GM21528 (cell line): ENCODE data around the gene DEF6.

Experiments
- ATAC-seq: cut with Tn5 transposase; IDR thresholded peaks from one replicate; pipeline ENCODE4 v1.9.1; 2021; ENCODE audit warnings: mild to moderate bottlenecking, moderate library complexity; ENCODE audit not compliant: unreplicated experiment, low FRiP score

DEF6 gene

DNA sequence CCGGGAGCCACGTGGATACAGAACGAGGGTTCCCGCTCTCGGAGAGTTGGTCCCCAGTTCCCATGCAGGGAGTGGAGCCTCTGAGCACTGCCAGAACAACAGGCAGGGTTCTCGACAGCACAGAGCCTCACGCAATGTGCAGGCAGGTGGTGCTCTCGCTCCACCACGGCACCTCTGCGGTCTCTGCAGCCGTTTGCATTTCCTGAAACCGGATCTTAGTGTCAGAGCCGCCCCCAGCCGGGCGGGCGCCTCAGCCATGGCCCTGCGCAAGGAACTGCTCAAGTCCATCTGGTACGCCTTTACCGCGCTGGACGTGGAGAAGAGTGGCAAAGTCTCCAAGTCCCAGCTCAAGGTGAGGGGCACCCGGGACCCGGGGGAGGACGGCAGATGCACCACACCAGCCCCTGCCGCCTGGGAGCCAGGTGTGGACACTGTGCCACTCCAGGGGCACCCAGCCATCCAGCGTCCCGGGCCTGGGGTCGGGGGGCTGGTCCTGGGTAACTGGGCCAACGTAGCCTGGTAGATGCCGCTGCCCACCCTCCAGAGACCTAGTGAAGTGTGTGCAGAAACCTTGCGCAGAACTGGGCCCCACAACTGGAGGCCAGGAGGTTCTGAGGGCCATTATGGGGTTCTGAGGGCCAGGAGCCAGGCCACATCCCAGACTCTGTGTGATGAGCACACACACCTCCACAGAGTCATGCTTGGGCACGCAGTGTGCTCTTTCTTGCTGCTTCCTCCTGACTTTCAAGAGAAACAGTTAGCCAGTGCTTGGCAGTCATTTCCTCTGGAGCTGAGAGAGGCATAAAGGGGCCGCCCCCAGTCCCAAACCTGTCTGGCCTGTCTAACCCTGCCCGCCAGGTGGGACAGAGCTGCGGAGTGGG, at the start of gene DEF6:
TSS of gene DEF6 (plus strand) at position 218 of the 881 bp plus-strand sequence. CDS start at position 257, 39 bp downstream.
- peak; percentile 71 for ATAC-seq

DNA sequence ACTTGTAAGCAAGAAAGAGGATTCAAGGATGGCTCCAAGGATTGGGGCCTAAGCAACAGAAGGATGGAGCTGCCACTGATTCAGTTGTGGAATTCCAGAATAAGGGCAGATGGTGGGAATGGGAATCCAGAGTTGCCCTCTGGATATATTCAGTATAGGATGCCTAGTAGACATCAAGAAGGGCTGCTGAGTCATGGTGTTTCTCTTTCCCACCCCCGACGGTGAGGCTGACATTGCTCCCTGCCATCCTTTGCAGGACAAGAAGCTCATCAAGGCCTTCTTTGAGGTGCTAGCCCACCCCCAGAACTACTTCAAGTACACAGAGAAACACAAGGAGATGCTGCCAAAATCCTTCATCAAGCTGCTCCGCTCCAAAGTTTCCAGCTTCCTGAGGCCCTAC, 49.3 kb upstream of the DEF6 start:
- no peak for ATAC-seq

- no peak for ATAC-seq
Observed at GRCh38 chr6:35248965-35249364, 48.7 kb upstream of the DEF6 start.

DNA sequence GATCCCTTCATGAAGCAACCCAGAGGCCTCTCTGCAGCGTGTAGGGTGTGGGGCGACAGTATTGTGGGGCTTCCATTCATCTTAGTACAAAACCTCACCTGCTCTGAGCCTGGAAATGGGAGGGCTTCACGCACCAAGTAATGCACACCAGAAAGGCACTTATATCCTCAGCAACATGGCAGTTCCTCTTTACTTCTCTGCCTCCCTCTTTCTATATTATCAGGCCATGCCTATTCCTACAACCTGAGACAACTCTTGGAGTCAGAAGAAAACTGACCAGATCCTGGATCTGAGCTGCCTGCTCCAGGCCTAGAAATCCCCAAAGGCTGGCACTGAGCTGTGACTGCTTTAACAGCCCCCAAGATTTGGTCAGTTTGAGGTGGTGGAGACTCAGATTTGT, 45.7 kb upstream of the DEF6 start:
- ATAC-seq, result no peak

GRCh38 chr6:35253249-35253648, 44.4 kb upstream of the DEF6 start:
- ATAC-seq, result no peak

GRCh38 chr6:35258336-35258735, 39.3 kb upstream of the DEF6 start:
- ATAC-seq, result no peak

DNA sequence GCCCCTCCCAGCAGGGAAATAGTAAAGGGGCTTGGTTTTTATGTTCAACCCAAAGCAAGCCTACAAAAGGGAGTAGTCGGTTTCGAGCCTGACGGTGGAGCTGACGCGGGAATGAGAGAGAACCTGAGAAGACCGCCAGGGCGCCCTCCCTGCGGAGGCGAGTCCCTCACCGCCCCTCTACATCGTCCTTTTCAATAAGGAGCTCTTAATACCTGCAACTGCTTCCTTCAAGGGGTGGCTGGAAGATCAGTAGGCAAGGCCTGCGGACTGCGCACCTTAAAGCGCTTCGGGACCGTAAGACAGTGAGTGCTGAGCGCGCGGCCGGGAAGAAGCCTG, 38.8 kb upstream of the DEF6 start:
- peak; percentile 36 for ATAC-seq

DNA sequence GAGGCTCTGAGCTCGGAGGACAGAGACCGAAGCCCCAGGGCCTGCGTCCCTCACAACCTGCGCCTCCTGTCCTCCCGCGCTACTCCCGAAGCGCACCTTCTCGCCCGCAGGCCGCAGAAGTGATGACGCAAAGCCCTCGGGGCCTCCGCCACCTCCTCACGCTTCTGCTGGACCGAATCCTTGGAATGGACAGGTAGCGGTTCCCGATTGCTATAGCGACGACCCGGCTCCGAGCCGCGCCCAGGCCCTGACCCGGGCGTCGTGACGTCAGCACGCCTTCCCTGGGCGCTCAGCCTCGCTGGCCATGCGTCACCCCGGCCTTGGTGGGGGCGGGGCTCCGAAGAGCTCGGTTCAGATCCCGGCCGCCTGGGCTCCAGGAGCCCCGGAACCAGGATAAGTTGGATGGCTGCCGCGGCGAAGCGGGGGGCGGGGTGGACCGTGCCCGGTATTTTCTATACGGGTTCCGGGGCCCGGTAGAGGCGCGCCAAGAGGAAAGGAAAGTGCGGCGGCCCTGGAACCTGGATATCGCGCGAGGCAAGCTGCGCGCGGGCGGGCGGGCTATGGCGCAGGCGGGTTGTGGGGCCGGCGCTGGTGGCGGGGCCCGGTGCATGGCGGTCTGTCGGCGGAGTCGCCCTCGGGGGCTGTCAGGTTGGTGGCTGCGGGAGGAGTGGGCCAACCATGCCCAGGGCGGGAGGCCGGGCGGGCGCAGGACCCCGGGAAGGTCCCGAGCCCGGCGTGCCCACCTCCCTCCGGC, 38.2 kb upstream of the DEF6 start, which contains the start of gene ZNF76:
TSS of gene ZNF76 (plus strand) at position 542 of the 754 bp plus-strand sequence. CDS start 21,417 bp downstream, outside the sequence.
- ATAC-seq, result peak; percentile 86

- ATAC-seq, result peak; percentile 32
Observed at GRCh38 chr6:35259948-35260590, 37.5 kb upstream of the DEF6 start.

- no peak for ATAC-seq
Observed at GRCh38 chr6:35260591-35261570, 36.7 kb upstream of the DEF6 start.

GRCh38 chr6:35262596-35262995, 35.0 kb upstream of the DEF6 start:
- no peak for ATAC-seq

DNA sequence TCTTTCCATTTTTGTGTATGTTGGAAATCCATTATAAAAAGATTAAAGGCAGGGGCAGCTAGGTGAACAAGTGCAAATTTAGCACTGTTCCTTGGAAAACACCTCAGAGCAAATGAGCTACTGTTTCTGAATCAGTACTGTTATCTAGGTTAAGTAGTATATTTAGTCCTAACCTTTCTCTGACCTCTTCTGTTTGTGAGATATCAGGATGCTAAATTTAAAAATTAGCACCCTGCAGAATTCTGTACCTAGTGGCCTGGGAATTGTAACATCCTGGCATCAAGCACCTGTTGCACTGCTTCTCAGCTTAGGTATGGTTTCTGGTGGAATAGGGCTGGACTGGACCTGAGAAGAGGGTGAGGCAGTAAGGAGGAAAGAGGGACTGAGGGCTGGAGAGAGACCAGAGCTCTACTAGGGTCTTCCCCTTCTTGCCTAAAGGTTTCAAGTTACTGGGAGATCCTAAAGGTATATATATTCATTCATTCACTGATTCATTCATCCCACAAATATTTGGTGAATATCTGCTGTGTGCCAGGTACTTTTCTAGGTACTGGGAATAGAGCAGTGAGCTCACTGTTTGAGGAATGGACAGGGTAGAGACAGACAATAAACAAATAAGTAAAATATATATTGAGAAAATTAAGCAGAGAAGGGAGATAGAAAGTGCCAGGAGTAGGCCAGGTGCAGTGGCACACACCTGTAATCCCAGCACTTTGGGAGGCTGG, 32.9 kb upstream of the DEF6 start:
- no peak for ATAC-seq

DNA sequence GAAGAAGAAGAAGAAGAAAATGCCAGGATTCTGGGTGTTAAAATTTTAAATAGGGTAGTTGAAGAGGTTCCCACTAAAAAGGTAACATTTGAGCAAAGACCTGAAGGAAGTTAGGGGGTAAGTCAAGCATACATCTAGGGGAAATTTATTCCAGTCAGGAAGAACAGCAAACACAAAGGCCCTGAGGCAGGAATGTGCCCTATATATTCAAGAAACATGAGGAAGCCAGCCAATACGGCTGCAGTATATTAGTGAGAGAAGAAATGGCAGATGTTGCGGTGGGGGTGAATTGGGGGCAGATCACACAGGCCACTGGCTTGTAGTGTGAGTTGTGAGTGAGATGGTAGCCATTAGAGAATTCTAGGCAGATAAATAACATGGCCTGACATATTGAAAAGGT, 32.1 kb upstream of the DEF6 start:
- ATAC-seq, result no peak

GRCh38 chr6:35267446-35267845, 30.2 kb upstream of the DEF6 start:
- ATAC-seq, result no peak

DNA sequence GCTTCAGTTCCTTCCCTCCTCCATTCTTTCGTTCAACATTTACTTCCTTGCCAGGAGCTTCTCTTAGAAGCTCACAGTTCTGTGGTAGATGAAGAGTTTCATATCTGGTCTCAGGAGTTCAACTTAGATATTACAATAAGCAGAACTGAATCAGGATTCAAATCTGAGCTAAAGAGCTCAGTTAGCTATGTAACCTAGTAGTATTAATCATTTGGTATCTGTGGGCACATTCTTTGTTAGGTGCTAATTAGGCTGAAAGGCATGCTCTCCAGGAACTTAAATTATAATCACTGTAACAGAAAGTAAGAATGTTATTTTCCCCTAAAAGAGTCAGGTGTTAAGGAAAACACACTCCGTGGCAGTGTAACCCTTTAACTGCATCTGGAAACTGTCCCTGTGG, 29.7 kb upstream of the DEF6 start:
- ATAC-seq, result no peak

- no peak for ATAC-seq
Observed at GRCh38 chr6:35272005-35272404, 25.6 kb upstream of the DEF6 start.

DNA sequence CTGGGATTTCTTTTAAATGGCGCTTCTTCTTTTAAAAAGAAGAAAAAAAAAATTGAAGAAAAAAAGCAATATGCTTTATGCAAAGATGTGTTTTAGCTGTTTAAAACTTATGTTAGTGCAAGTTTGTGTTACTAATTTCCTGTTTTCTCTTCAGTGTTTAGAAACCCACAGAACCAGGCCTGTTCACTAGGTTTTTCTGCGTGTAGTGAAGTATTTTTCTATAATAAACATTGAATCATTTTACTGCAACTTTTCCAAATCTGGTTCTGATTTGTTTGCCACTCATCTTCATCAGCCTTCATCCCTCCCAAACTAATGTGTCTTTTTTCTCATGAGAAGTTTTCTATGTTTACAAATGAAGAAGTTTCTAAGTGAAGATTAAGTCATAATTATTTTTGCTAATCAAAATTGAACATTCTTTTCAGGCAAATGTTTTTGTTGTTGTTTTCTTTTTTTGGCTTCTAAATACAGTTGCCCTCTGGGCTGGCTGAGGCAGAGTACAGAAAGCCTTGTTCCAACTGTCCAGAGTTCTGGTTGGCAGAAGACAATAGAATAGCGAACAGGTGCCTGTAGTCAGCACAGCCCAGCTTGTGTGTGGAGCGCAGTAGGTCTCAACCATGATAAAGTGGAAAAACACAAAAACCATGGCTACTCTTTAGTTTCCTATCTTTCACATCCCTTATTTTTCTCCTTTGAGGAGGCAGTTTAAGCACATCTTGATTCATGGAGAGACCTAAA, 23.6 kb upstream of the DEF6 start:
- no peak for ATAC-seq

GRCh38 chr6:35275744-35276260, 21.8 kb upstream of the DEF6 start:
- ATAC-seq, result no peak
